Hepatocyte (in vitro differentiated cells): ENCODE data around the gene SGPP2.

Experiments
- CTCF ChIP-seq: fragments of 200-600 bp; sonication (generic); IDR thresholded peaks from 2 replicates; pipeline ENCODE4 v1.5.1; 2016; ENCODE audit warnings: antibody characterized with exemption, mild to moderate bottlenecking; ENCODE audit not compliant: poor library complexity
- EZH2phosphoT487 ChIP-seq: fragments of 200-600 bp; sonication (generic); IDR thresholded peaks from one replicate; pipeline ENCODE4 v1.6.1; 2018; ENCODE audit warnings: antibody characterized with exemption, mild to moderate bottlenecking, low read depth, moderate library complexity; ENCODE audit not compliant: unreplicated experiment, severe bottlenecking

- TF ChIP-seq CTCF (no peak), EZH2phosphoT487 (no peak)
Measured at GRCh38 chr2:222481941-222482340, 57.6 kb downstream of the SGPP2 start.
